Activated CD8-positive, alpha-beta memory T cell treated with anti-CD3 and anti-CD28 coated beads, Interleukin-2, amount 50 U/mL, for 1 hour (primary cell): Measurements from ENCODE around the gene MAZ.

Experiments
- DNase-seq: peaks from one replicate; pipeline ENCODE4 v3.0.0-alpha.2; 2020; ENCODE audit errors: extremely low read depth

MAZ gene

DNA sequence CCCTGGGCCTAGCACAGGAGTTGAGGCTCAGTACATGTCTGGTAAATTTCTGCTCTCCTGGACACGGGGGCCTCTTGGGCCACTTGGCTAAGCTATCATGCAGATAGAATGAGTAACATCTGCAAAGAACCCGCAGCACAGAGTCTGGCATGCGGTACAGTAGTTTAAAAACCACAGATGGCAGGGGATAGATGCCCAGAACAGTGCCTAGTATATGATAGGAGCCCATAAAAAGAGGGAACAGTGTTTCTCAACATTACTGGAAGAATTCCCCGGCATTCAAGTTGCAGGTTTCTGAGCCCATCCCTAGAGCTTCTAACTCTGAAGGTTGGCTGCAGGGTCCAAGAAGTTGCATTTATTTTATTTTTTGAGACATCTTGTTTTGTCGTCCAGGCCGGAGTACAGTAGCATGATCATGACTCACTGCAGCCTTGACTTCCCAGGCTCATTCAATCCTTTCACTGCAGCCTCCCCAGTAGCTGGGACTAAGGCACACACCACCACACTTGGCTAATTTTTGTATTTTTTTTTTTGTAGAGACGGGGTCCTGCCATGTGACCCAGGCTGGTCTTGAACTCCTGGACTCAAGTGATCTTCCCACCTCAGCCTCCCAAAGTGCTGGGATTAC, 50.9 kb downstream of the MAZ start:
- DNase-seq, result no peak

DNA sequence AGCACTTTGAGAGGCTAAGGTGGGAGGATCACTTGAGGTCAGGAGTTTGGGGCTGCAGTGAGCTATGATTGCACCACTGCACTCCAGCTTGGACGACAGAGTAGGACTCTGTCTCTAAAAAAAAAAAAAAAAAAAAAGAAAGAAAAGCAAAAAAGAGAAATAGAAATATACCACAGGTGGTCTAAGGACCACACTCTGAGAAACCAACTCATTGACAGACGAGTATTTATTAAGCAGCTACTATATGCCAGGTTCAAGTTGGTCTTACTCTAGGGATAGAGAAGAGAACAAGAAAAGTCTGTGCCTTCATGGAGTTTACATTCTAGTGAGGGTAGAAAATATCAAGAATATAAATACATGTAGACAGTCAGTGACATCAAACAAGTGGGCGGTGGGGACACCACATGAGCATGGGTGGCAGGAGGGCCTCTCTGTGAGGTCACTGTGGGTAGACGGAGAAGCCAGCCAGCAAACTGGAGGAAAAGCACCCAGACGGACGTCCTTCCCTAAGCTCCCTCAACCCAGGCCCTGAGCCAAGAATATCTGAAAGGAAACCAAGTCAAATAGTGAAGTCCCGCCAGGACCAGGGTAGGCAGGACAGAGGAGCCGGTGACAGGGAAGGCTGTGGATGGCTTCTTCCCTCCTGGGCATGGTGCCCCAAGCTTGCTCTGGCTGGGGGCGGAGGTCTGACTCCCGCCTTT, 52.0 kb downstream of the MAZ start:
- no peak for DNase-seq

DNA sequence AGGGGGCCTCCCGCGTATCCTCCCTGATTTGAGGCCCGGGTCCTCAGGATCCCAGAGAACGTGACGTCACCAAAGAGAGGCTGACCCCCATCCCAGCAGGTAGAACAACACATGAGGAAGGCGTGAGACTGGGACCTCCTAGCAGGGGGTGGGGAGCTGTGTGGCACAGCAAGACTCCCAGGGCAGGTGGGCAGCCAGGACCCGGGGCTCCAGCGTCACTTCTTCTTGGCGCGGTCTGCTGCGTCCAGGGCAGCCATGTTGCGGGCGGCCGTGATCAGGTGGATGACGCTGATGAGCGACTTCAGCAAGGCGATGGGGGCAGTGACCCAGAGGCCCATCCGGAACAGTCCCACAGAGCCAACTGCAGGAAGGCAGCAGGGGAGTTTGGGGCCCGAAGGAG, 52.6 kb downstream of the MAZ start:
- DNase-seq, result no peak

DNA sequence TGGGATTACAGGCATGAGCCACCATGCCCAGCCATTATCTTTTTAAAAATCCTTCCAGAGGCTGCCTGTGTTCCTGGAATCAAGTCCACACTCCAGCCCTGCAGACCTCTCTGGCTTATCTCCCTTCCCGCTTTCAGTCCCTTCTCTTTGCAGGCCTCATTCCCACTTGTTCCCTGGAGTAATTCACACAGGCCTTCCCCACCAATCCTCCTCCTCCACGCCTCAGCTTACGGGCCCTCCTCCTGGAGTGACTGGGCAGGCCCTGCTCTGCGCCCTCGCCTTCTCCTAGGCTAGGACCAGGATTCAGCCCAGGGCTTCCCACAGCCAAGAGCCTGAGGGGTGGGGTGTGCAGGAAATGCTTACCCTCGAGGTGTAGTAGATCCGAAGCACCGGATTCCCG, 53.9 kb downstream of the MAZ start:
- no peak for DNase-seq
